Hepatic stellate cell (primary cell): ENCODE data around the gene PEAK3.

ENCODE experiments used
- DNase-seq: peaks from one replicate; pipeline ENCODE4 v3.0.0; 2011; ENCODE audit warnings: low spot score

Gene PEAK3

DNA sequence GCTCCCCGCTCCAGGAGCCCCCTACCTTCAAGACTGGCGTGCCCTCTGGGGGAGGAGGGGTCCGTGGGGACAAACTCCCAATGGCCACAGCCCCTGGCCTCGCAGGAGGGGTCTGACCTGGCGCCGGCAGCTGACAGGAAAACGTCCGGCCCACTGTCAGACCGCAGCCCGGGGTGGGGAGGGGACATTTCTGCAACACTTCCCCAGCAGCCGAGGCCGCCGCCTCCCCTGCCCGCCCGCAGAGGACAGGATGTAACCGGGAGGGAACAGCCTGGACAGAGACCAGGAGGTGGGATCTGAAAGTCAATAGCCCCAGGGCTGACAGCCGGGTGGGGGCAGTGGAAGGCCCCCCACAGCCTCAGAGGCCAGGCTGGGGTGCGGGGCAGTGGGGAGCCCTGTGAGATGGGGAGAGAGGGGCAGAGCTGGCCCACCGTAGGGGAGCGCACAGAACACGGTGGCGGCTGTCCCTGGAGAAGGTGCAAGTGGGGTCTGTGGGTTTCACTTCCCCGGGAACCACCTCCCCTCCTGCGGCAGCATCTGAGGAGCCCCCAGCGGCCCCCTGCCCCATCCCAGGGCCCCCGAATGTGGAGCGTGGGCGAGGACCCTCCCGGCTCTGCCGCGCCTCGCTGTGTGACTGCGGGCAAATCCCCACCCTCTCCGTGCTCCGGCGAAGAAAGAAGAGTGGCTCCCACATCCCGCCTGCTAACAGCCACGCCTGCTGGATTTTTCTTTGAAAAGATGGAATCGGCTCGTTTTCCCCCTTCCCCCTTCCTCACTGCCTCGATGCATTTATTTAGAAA is at the start of gene PEAK3:
PEAK3 (minus strand) TSS at position 114 of the 800 bp plus-strand sequence. CDS start 1,244 bp downstream, outside the sequence.
- DNase-seq, result peak; percentile 74

DNA sequence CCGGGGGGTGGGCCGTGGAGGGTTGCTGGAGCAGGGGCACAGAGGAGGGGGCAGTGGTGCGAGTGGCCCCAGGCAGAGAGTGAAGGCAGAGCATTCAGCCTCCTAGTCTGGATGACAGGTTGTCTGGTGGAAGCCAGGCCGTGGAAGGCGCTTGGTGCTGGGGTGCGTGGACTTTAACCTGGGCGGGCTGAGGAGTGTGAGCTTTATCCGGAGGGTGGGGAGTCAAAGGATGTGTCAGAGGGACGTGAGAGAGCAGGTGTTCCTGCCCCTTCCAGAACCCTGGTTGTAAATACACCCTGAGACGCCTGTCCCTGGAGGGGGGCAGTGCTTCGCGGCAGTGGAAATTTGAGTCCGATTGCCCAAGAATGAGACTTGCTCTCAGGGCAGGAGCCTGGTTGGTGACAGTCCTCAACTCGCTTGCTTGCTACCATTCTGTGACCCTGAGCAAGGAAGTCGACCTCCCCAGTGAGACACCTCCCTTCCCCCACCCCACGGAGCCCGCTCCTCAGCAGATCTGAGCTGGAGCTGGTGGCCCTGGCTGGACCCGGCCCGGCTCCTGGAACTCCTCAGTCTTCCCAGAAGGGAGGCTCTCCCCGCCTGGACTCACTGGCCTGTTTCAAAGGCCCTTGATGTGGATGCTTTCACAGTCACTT is 48.8 kb upstream of the PEAK3 start:
- no peak for DNase-seq

GRCh38 chr19:2330255-2330631 is 48.3 kb upstream of the PEAK3 start:
- no peak for DNase-seq

GRCh38 chr19:2329501-2329916 is 47.5 kb upstream of the PEAK3 start:
- DNase-seq, result no peak

DNA sequence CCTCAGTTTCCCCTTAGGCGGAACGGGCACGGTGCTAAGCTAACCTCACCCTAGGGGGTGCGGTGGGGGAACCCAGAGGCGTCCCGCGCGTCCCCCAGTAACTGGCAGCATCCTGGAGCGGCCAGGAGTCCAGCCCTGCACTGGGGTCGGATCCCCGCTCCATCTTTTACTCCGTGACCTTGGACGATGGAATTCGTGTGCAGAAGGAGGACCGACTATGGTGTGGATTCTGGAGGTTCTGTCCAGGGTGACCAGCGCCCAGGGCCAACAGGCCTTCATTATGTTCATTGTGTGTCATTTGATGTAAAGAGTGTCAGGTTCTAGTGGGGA is 47.1 kb upstream of the PEAK3 start:
- DNase-seq, result peak; percentile 47

GRCh38 chr19:2328401-2329148 is 46.6 kb upstream of the PEAK3 start, which contains the start of the genes LSM7 and SPPL2B:
TSS of gene LSM7 (minus strand) at chr19:2328586. CDS start at chr19:2328566, 20 bp downstream.
TSS of gene SPPL2B (plus strand) at chr19:2328684. CDS start at chr19:2328710, 26 bp downstream.
- peak; percentile 99 for DNase-seq

GRCh38 chr19:2327773-2328400 is 45.9 kb upstream of the PEAK3 start:
- DNase-seq, result peak; percentile 69

GRCh38 chr19:2326699-2327360 is 44.9 kb upstream of the PEAK3 start:
- DNase-seq, result no peak

GRCh38 chr19:2325281-2326046 is 43.5 kb upstream of the PEAK3 start:
- no peak for DNase-seq

DNA sequence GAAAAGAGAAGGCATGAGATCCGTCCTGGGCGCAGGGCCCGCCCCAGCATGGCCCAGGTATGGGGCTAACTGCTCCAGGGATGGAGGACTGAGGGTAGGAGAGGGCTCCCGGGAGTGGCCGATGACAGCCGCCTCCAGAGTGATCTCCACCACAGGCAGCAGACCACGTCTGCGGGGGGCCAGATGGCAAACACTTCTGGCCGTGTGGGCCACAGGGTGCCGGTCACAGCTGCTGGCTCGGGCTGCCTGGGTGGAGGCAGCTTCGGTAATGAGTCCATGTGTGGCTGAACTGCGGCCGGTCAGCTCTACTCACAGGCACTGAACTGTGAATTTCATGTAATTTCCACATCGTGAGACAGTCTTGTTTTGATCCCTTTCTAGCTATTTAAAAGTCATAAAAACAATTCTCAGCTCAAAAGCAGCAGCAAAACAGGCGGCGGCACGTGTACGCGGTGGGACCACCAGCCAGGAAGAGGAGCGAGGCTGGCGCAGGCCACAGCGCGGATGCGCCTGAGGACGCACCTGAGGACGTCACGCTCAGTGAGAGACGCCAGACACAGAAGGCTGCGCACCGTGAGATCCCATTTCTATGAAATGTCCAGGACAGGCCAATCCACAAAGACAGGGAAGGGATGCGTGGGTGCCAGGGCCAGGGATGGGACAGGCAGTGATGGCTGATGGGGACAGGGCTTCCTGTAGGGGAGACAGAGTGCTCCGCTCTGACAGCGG is 42.4 kb upstream of the PEAK3 start:
- no peak for DNase-seq

DNA sequence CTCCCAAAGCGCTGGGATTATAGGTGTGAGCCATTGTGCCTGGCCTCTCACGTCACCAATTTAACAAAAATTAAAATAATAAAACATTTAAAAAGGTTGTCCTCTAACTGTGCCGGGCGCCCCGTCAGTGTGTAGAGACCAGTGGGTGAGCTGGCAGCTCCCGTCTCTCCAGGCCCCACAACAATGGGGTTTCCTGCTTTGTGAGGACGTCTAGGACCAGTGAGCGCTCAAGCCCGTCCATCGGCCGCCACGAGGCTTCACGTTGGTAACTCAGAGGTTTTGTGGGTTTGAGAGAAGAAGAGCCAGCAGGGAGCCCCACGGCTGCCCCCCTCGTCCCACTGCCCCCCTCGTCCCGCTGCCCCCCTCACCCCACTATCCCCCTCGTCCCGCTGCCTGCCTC is 41.7 kb upstream of the PEAK3 start:
- no peak for DNase-seq

- no peak for DNase-seq
These were observed 39.7 kb upstream of the PEAK3 start for GRCh38 chr19:2321565-2322283.

- no peak for DNase-seq
These were observed 39.0 kb upstream of the PEAK3 start for GRCh38 chr19:2320939-2321338.

GRCh38 chr19:2320049-2320448 is 38.1 kb upstream of the PEAK3 start:
- DNase-seq, result no peak

DNA sequence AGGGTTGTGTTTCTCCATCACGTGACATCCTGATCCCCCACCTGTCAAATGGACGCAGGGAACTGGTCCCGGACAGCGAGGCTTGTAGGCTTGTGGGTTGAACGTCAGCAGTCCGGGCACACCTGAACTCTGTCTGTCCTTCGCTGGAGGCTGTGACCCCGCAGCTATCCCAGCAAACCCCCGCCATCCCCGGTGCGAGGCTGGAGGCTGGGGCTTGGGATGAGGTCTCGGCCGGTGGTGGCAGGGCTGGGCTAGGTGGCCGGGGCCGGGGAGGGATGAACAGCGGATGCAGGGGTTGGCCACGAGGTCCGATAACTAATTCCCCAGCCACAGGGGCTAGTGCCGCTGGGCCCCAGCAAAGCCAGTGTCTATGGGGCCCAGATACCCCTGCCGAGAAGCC is 37.6 kb upstream of the PEAK3 start:
- DNase-seq, result no peak

DNA sequence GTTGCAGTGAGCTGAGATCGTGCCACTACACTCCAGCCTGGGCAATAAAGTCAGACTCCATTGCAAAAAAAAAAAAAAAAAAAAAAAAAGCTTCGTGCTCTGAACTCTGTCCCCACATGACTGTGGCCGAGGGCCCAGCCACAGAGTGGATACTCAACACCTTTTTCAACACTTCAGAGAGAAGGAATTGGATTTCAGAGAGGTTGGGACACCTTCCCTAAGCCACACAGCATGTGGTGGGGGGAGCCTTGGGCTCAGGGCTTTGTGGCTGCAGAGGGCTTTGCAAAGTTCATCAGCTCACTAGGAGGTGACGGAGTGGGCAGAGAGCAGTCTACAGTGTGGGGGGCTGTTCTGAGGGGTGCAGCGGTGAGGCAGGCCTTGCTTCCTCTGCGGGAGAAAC is 36.9 kb upstream of the PEAK3 start:
- DNase-seq, result no peak

- DNase-seq, result no peak
These were observed 35.8 kb upstream of the PEAK3 start for GRCh38 chr19:2317756-2318155.

DNA sequence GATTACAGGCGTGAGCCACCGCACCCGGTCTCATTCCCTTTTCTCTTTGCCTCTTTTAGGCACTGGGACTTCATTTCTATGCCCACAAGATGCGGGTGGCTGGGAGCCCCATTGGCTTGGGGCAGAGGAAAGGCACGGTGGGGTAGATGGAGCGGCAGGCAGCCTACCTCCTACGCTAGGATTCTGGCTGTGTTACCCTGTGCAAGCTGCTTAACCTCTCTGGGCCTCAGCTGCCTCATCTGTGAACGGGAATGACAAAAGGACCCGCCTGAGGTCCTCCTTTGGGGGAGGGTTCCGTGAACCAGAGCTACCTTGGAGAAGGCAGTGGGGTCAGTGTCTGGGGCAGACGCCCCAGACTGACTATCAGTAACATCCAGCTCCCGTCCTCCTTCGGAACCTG is 35.3 kb upstream of the PEAK3 start:
- no peak for DNase-seq

GRCh38 chr19:2315818-2316353 is 33.9 kb upstream of the PEAK3 start:
- DNase-seq, result peak; percentile 76
